HG03097 (cell line): ENCODE measurements around the gene GGNBP2.
A peak's percentile ranks its signal among the peaks of the same experiment; 100 is the strongest.
"Not testable (repeated sequence)": the region's sequence is repeated elsewhere in the genome, so short reads cannot be mapped to it uniquely, and the experiment has no call there.

Experiments
- ATAC-seq: cut with Tn5 transposase; IDR thresholded peaks from one replicate; pipeline ENCODE4 v1.9.1; 2021; ENCODE audit not compliant: unreplicated experiment, low FRiP score

Gene GGNBP2

GRCh38 chr17:36599546-36600250 lies 55.0 kb downstream of the GGNBP2 start:
- no peak for ATAC-seq

GRCh38 chr17:36600465-36600864 lies 55.7 kb downstream of the GGNBP2 start:
- ATAC-seq = no peak

- peak; percentile 11 for ATAC-seq
Measured at GRCh38 chr17:36600936-36601302, 56.2 kb downstream of the GGNBP2 start.

- peak; percentile 65 for ATAC-seq
Measured at GRCh38 chr17:36601303-36602029, 56.7 kb downstream of the GGNBP2 start, which contains the start of gene MRM1. Gene MRM1, plus strand, starts transcription at chr17:36601583. Its CDS starts 228 bp downstream, at chr17:36601811.

- ATAC-seq = peak; percentile 7
Measured at GRCh38 chr17:36602030-36602748, 57.5 kb downstream of the GGNBP2 start.

- no peak for ATAC-seq
Measured at GRCh38 chr17:36602924-36603384, 58.2 kb downstream of the GGNBP2 start.

GRCh38 chr17:36605028-36605427 lies 60.3 kb downstream of the GGNBP2 start:
- not testable (repeated sequence) for ATAC-seq

GRCh38 chr17:36608280-36608679 lies 63.6 kb downstream of the GGNBP2 start:
- ATAC-seq = no peak

- no peak for ATAC-seq
Measured at GRCh38 chr17:36608794-36609497, 64.2 kb downstream of the GGNBP2 start.

- no peak for ATAC-seq
Measured at GRCh38 chr17:36609498-36609862, 64.8 kb downstream of the GGNBP2 start.

- no peak for ATAC-seq
Measured at GRCh38 chr17:36610474-36610873, 65.8 kb downstream of the GGNBP2 start.

- no peak for ATAC-seq
Measured at GRCh38 chr17:36611345-36612072, 66.8 kb downstream of the GGNBP2 start.

- ATAC-seq = no peak
Measured at GRCh38 chr17:36612323-36612722, 67.6 kb downstream of the GGNBP2 start.

- no peak for ATAC-seq
Measured at GRCh38 chr17:36613155-36613554, 68.4 kb downstream of the GGNBP2 start.

GRCh38 chr17:36614081-36614480 lies 69.4 kb downstream of the GGNBP2 start:
- no peak for ATAC-seq

GRCh38 chr17:36614933-36615332 lies 70.2 kb downstream of the GGNBP2 start:
- no peak for ATAC-seq

- ATAC-seq = no peak
Measured at GRCh38 chr17:36616061-36617029, 71.6 kb downstream of the GGNBP2 start.

GRCh38 chr17:36617773-36618172 lies 73.1 kb downstream of the GGNBP2 start:
- no peak for ATAC-seq

GRCh38 chr17:36623281-36623680 lies 78.6 kb downstream of the GGNBP2 start:
- no peak for ATAC-seq
